Esophagus (tissue), 2 donors: Measurements from ENCODE around the gene HMBS. TPM values are rescaled to one million over a fixed set of nuclear protein-coding genes. Genes with fewer than 3 reads are reported as not detected.
A peak's percentile ranks its signal among the peaks of the same experiment; 100 is the strongest.
"Not testable (repeated sequence)": the region's sequence is repeated elsewhere in the genome, so short reads cannot be mapped to it uniquely, and the experiment has no call there.

ENCODE experiments used
- H3K27ac ChIP-seq, 2 donors: one replicate each; pipeline ENCODE4 v1.5.1; 2013; ENCODE audit warnings: low read depth in 2 of 2, mild to moderate bottlenecking in 2 of 2, inconsistent platforms in 1 of 2, low read length in 1 of 2, moderate library complexity in 1 of 2
- H3K27me3 ChIP-seq, 2 donors: one replicate each; pipeline ENCODE4 v1.6.1; 2013; ENCODE audit warnings: low read length in 2 of 2, control low read depth in 1 of 2, mild to moderate bottlenecking in 1 of 2; ENCODE audit not compliant: insufficient read depth in 2 of 2, control insufficient read depth in 1 of 2
- H3K36me3 ChIP-seq, 2 donors: one replicate each; pipeline ENCODE4 v1.6.1; 2013; ENCODE audit warnings: low read length in 1 of 2; ENCODE audit not compliant: control insufficient read depth in 2 of 2, insufficient read depth in 2 of 2
- H3K4me1 ChIP-seq, 2 donors: one replicate each; pipeline ENCODE4 v1.6.1; 2013; ENCODE audit warnings: low read length in 1 of 2; ENCODE audit not compliant: control insufficient read depth in 2 of 2, insufficient read depth in 2 of 2
- H3K4me3 ChIP-seq, 2 donors: one replicate each; pipeline ENCODE4 v1.5.1; 2013; ENCODE audit warnings: low read length in 2 of 2, mild to moderate bottlenecking in 2 of 2, low read depth in 1 of 2, moderate library complexity in 1 of 2
- H3K9me3 ChIP-seq, 2 donors: one replicate each; pipeline ENCODE4 v1.6.1; 2013; ENCODE audit warnings: mild to moderate bottlenecking in 2 of 2, low read depth in 1 of 2, low read length in 1 of 2, moderate library complexity in 1 of 2; ENCODE audit not compliant: control insufficient read depth in 2 of 2, insufficient read depth in 1 of 2
- WGBS, 2 donors: extraction: QIAGEN DNeasy Blood & Tissue Kit; methylation state at CpG; one replicate each; pipeline ENCODE4 v1.1.7; 2013; 5-methylcytosine and 5-hydroxymethylcytosine counted together
- polyA plus RNA-seq, 2 donors: library from polyadenylated mRNA; stranded (reverse); fragments of 200-250 nt; gene quantifications; one replicate each; pipeline ENCODE4 v1.2.3, GENCODE V29; 2013
- donor health status: healthy with polysubstance abuse.
- donor health status: Bipolar disorder and iron deficiency.

The HMBS gene
- polyA plus RNA-seq: 10 to 100 TPM; 18.0 to 24.2 TPM

DNA sequence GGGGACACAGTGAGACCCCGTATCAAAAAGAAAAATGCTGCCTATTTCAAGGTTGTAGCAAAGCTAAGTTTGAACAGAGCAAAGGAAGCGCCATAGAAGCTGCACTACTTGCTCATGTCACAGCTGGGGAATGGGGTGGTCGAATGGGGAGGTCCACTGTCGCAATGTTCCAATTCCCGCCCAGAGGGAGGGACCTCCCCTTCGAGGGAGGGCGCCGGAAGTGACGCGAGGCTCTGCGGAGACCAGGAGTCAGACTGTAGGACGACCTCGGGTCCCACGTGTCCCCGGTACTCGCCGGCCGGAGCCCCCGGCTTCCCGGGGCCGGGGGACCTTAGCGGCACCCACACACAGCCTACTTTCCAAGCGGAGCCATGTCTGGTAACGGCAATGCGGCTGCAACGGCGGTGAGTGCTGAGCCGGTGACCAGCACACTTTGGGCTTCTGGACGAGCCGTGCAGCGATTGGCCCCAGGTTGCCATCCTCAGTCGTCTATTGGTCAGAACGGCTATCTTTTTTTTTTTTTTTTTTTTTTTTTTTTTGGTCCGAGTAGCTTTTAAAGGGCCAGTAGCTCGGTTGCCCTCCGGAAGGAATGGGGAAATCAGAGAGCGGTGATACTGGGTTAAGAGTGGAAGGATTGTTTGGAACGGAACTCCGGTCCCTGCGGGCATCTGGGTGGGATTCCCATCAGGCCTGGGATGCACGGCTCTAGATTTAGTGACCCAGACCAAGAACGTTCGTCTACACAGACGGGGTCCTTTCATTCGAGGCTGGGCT, at the start of gene HMBS:
Gene HMBS (plus strand): TSS at position 219 of the 774 bp plus-strand sequence. CDS start 153 bp downstream, at position 372.
- no peaks in the 10 kb centered on the region for H3K27me3 ChIP-seq
- WGBS, 2 donors: 0 to 1% methylated on average over 45 of the region's 45 CpGs
- peaks cover 2 to 16% of the 10 kb centered on the region in 2 donors for H3K36me3 ChIP-seq
- peaks cover 0 to 10% of the 10 kb centered on the region in 2 donors for H3K4me1 ChIP-seq
- peak within 1 kb of the TSS; percentile 65 to 85 for H3K4me3 ChIP-seq
- peak within 1 kb of the TSS; percentile 84 to 98 for H3K27ac ChIP-seq
- no peaks in the 10 kb centered on the region for H3K9me3 ChIP-seq

DNA sequence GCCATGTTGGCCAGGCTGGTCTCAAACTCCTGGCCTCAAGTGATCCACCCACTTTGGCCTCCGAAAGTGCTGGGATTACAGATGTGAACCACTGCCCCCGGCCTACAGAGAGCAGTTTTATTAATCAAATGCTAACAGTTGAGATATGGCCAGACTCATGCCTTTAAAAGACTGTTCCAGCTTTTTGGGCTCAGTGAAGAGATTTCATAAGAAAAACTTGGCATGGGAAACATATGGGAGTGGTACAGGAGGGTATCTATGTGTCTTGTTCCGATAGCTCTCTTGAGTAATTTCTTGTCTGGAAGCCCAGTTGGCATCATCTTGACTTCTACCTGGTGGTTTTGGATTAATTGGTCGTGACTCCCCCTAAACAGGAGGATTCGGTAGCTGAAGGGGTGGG, 45.8 kb upstream of the HMBS start:
- H3K27me3 ChIP-seq: no peaks in the 10 kb centered on the region
- WGBS, 2 donors: 74 to 84% methylated on average over 5 of the region's 5 CpGs

DNA sequence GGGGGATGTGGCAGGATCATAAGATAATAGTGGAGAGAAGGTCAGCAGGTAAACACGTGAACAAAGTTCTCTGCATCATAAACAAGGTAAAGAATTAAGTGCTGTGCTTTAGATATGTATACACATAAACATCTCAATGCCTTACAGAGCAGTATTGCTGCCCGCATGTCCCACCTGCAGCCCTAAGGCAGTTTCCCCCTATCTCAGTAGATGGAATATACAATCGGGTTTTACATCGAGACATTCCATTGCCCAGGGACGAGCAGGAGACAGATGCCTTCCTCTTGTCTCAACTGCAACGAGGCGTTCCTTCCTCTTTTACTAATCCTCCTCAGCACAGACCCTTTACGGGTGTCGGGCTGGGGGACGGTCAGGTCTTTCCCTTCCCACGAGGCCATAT, 45.2 kb upstream of the HMBS start:
- not testable (repeated sequence) for H3K4me3 ChIP-seq, H3K27ac ChIP-seq, H3K36me3 ChIP-seq, H3K4me1 ChIP-seq, H3K9me3 ChIP-seq, H3K27me3 ChIP-seq
- 47 to 53% methylated on average over 9 to 11 of the region's 11 CpGs for WGBS, 2 donors

More for the DNA sequence above, 45.8 kb upstream of the HMBS start:
- H3K9me3 ChIP-seq: no peaks in the 10 kb centered on the region
- H3K36me3 ChIP-seq: no peaks in the 10 kb centered on the region
- H3K4me3 ChIP-seq: no peak overlapping the region
- no peak overlapping the region for H3K27ac ChIP-seq
- H3K4me1 ChIP-seq: no peaks in the 10 kb centered on the region

DNA sequence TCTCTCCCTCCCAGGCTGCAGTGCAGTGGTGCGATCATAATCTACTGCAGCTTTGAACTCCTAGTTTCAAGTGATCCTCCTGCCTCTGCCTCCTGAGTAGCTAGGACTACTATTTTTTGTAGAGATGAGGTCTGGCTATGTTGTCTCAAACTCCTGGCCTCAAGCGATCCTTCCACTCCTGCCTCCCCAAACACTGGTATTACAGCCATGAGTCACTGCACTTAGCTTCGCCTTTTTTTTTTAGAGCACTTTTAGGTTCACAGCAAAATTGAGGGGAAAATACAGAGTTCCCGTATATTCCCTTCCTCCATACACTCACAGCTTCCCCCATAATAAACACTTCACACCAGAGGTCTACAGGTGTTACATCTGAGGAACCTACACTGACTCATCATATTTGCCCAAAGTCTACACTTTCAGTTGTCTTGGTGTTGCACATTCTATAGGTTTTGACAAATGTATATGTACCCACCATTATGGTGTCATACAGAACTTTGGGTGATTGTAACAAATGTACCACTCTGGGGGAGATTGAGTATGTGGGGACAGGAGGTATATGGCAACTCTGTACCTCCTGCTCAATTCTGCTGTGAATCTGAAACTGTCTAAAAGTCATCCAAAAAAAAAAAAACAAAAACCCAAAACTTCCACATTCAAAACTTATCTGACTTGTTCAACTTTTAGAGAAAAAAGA, 42.7 kb upstream of the HMBS start:
- H3K27ac ChIP-seq: no peak overlapping the region
- H3K4me3 ChIP-seq: no peak overlapping the region
- no peaks in the 10 kb centered on the region for H3K9me3 ChIP-seq
- H3K27me3 ChIP-seq: no peaks in the 10 kb centered on the region
- WGBS, 2 donors: 84 to 91% methylated on average over 4 of the region's 4 CpGs
- peaks cover 9 to 18% of the 10 kb centered on the region in 2 donors for H3K36me3 ChIP-seq
- no peaks in the 10 kb centered on the region for H3K4me1 ChIP-seq

DNA sequence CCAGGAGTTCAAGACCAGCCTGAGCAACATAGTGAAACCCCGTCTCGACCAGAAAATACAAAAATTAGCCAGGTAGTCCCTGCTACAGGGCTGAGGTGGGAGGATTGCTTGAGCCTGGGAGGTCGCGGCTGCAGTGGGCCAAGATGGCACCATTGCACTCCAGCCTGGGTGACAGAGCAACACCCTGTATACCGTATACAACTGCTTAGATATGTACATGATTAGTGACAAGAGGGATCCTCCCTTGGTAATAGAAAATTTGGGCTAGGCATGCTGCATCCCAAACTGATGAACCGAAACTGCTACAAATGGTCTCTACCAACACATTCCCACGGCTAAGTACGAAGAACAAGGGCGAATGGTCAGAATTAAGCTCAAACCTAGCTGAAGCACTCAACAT, 41.8 kb upstream of the HMBS start:
- Histone ChIP-seq H3K36me3 (peaks cover 17 to 26% of the 10 kb centered on the region in 2 donors), H3K4me3 (no peak overlapping the region), H3K4me1 (no peaks in the 10 kb centered on the region), H3K27me3 (no peaks in the 10 kb centered on the region), H3K27ac (no peak overlapping the region), H3K9me3 (no peaks in the 10 kb centered on the region)
- WGBS, 2 donors: 89 to 90% methylated on average over 9 of the region's 9 CpGs

DNA sequence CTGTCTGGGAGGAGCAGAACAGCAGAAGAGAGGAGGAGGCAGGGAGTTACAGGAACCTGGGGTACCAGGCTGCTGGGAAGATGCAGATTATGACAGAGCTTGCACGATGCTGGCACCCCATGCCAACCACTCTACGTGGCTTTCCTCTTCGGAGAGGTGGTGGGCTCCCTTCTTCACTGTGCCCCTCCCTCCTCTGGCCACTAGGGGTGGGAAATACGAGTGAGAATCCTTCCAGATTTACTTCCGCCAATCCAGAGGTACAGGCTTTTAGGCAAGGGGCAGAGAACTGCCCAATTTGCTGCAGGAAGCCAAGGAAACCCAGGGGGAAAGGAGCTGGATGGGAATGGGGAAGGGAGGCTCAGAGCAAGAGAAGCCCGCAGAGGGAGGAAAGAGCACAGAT, 40.0 kb upstream of the HMBS start:
- Histone ChIP-seq H3K4me1 (no peaks in the 10 kb centered on the region), H3K4me3 (no peak overlapping the region), H3K9me3 (no peaks in the 10 kb centered on the region), H3K27ac (no peak overlapping the region), H3K27me3 (no peaks in the 10 kb centered on the region), H3K36me3 (peaks cover 32 to 44% of the 10 kb centered on the region in 2 donors)
- 80% methylated on average over 6 of the region's 6 CpGs for WGBS, 2 donors

DNA sequence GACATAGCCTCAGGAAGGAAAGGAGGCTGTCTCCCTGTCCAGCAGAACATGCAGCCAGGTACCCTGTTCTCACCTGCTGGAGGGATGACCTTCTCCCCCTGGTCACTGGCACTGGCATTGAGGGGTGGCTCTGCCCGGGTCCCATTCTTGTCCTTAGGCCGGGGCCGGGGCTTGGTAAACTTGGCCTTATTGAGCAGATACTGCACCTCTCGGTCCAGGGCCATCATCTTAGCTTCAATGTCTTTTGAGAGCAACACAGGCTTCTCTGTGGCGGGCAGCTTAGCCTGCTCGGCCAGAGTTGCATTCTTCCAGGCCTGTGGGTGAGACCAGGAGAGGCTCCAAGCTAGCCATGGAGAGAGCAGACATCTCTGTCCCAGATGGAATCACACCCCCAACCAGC, 38.2 kb upstream of the HMBS start:
- Histone ChIP-seq H3K27me3 (no peaks in the 10 kb centered on the region), H3K4me3 (no peak overlapping the region), H3K9me3 (no peaks in the 10 kb centered on the region), H3K27ac (no peak overlapping the region), H3K36me3 (peaks cover 36 to 54% of the 10 kb centered on the region in 2 donors), H3K4me1 (no peaks in the 10 kb centered on the region)
- 96% methylated on average over 5 to 6 of the region's 6 CpGs for WGBS, 2 donors

DNA sequence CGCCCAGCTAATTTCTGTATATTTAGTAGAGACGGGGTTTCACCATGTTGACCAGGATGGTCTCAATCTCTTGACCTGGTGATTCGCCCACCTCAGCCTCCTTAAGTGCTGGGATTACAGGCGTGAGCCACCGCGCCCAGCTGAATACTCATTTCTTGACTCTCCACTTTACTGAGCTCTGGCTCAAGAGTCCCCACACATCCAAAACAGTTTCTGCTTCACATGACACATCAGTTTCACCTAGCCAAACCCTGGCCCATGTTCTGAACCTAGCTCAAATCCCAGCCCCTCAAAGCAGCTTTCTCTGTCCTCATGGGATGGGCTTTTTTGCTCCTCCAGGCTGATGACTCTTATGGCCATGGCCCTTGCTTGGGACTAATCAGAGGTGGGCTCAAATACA, 37.5 kb upstream of the HMBS start:
- H3K27me3 ChIP-seq: no peaks in the 10 kb centered on the region
- no peaks in the 10 kb centered on the region for H3K4me1 ChIP-seq
- WGBS, 2 donors: 89 to 90% methylated on average over 6 of the region's 6 CpGs
- no peak overlapping the region for H3K4me3 ChIP-seq
- no peaks in the 10 kb centered on the region for H3K9me3 ChIP-seq
- H3K36me3 ChIP-seq: peaks cover 43 to 60% of the 10 kb centered on the region in 2 donors
- no peak overlapping the region for H3K27ac ChIP-seq

DNA sequence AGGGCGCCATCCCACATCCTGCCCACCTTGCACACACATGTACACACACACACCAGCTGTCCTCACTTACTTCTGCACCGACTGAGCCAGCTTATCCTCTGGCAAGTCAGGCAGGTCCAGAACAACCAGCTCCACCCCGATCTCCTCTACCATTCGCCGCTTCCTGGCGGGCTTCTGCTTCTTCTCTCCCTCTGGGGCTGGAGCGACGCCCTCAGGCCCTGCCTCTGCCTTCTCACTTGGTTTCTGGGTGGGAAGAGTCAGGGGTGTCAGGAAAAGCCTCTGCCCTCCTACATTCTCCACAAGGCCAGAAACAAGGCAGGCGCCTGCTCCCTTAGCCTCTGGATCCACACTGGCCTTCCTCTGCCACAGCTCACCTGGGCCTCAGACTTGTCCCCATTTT, 36.0 kb upstream of the HMBS start:
- Histone ChIP-seq H3K27me3 (no peaks in the 10 kb centered on the region), H3K4me3 (no peak overlapping the region), H3K4me1 (no peaks in the 10 kb centered on the region), H3K36me3 (peaks cover 44 to 73% of the 10 kb centered on the region in 2 donors), H3K27ac (no peak overlapping the region), H3K9me3 (no peaks in the 10 kb centered on the region)
- 88 to 92% methylated on average over 9 of the region's 9 CpGs for WGBS, 2 donors
